Spleen (tissue), 11 donors: Measurements from ENCODE around the gene ALS2. TPM values are rescaled to one million over a fixed set of nuclear protein-coding genes. Genes with fewer than 3 reads are reported as not detected.
"Not testable (repeated sequence)": the region's sequence is repeated elsewhere in the genome, so short reads cannot be mapped to it uniquely, and the experiment has no call there.

Experiments used
- DNase-seq: peaks from one replicate; pipeline ENCODE4 v3.0.0-alpha.2; 2020
- H3K27ac ChIP-seq, 8 donors: fragments of 200-600 bp; sonication (generic) in 7 of 8; 1 replicate in 4 of 8; 2 replicates in 4 of 8; pipeline versions ENCODE4 v1.5.0 to v1.8.0; 2016 to 2021; ENCODE audit warnings: inconsistent platforms in 4 of 8, mild to moderate bottlenecking in 4 of 8, moderate library complexity in 1 of 8
- H3K27me3 ChIP-seq, 7 donors: fragments of 200-600 bp; sonication (generic) in 6 of 7; replicated peaks in 1 of 7; 1 replicate in 4 of 7; 2 replicates in 3 of 7; pipeline versions ENCODE4 v1.5.0 to v1.8.0; 2016 to 2021; ENCODE audit warnings: inconsistent platforms in 3 of 7, mild to moderate bottlenecking in 1 of 7
- H3K36me3 ChIP-seq, 6 donors: fragments of 200-600 bp; sonication (generic) in 5 of 6; 1 replicate in 4 of 6; 2 replicates in 2 of 6; pipeline versions ENCODE4 v1.5.0 to v1.8.0; 2016 to 2021; ENCODE audit warnings: inconsistent platforms in 2 of 6
- H3K4me1 ChIP-seq, 6 donors: fragments of 200-600 bp; sonication (generic) in 5 of 6; 1 replicate in 3 of 6; 2 replicates in 3 of 6; pipeline versions ENCODE4 v1.5.0 to v1.8.0; 2016 to 2021; ENCODE audit warnings: inconsistent platforms in 3 of 6
- H3K4me3 ChIP-seq, 8 donors: fragments of 200-600 bp; sonication (generic) in 7 of 8; 1 replicate in 4 of 8; 2 replicates in 4 of 8; pipeline versions ENCODE4 v1.5.0 to v1.8.0; 2016 to 2021; ENCODE audit warnings: inconsistent platforms in 4 of 8, mild to moderate bottlenecking in 4 of 8, moderate library complexity in 2 of 8
- H3K9me3 ChIP-seq, 8 donors: fragments of 200-600 bp; sonication (generic) in 7 of 8; 1 replicate in 4 of 8; 2 replicates in 4 of 8; pipeline versions ENCODE4 v1.5.0 to v1.8.0; 2016 to 2021; ENCODE audit warnings: inconsistent platforms in 4 of 8
- CTCF ChIP-seq, 11 experiments: fragments of 200-600 bp in 7 of 11; fragments of 450-650 bp in 4 of 11; sonication (generic) in 4 of 11; IDR thresholded peaks in 8 of 11; conservative IDR thresholded peaks in 3 of 11; 1 replicate in 7 of 11; 2 replicates in 4 of 11; pipeline versions ENCODE4 v1.4.0 to v1.8.0; 2016 to 2021; ENCODE audit warnings: antibody characterized with exemption in 11 of 11, inconsistent platforms in 4 of 11, mild to moderate bottlenecking in 1 of 11
- POLR2A ChIP-seq, 3 donors: fragments of 450-650 bp; IDR thresholded peaks; one replicate each; pipeline ENCODE4 v1.5.1; 2017; ENCODE audit warnings: antibody characterized with exemption in 3 of 3, mild to moderate bottlenecking in 1 of 3
- POLR2AphosphoS5 ChIP-seq, 3 donors: sonication (generic); formaldehyde crosslinking; IDR thresholded peaks; one replicate each; pipeline ENCODE4 v1.5.1; 2017; ENCODE audit warnings: antibody characterized with exemption in 3 of 3
- WGBS, 5 donors: extraction: QIAGEN DNeasy Blood & Tissue Kit in 3 of 5; methylation state at CpG; one replicate each; pipeline versions ENCODE4 v1.1.5 to v1.1.7; 2013 to 2018; 5-methylcytosine and 5-hydroxymethylcytosine counted together
- intact Hi-C: fragments of 100-400 bp; cut with DNase I; formaldehyde crosslinking; loops from one replicate; pipeline ENCODE4 v1.15.0; 2023; ENCODE audit warnings: low total_unique reads
- polyA plus RNA-seq, 3 donors: library from polyadenylated mRNA; stranded (reverse); fragments of 200-250 nt; gene quantifications; one replicate each; pipeline ENCODE4 v1.2.1, GENCODE V29; 2013
- total RNA-seq, 7 donors: library from RNA; depleted of rRNA in 3 of 7; stranded (reverse); fragments of >200 nt in 3 of 7; fragmentation: NEBNext Ultra II Directional in 4 of 7; extraction: Animal tissue kit (Norgen Biotek cat#: 25700) in 4 of 7; gene quantifications; one replicate each; pipeline versions ENCODE4 v1.1.0 to v1.2.1, GENCODE V29; 2016 to 2021
- donor health status: healthy with polysubstance abuse.
- donor health status: DM: no; HTN: no; CAD: no; lungs with moderate emphysema.
- donor health status: DM: no; HTN: no; CAD: no.
- donor health status: Bipolar disorder and iron deficiency.
- donor health status: healthy.
- donor health status: DM: no; HTN: no; CAD: no.
- donor health status: DM: yes; HTN: yes; CAD: no.

The ALS2 gene
- total and polyA plus RNA-seq, 10 donors: 2.7 to 32.7 (median 16.0) TPM

- 81 to 87% (median 85%) methylated on average over 3 of the region's 3 CpGs for WGBS, 5 donors
- intact Hi-C loops: no loop called here
- H3K4me3 ChIP-seq: no peak overlapping the region
- peaks cover 0 to 4% (median 0%) of the 10 kb centered on the region in 8 donors for H3K9me3 ChIP-seq
- H3K36me3 ChIP-seq: no peaks in the 10 kb centered on the region
- no peak for DNase-seq
- H3K27ac ChIP-seq: no peak overlapping the region
- H3K27me3 ChIP-seq: no peaks in the 10 kb centered on the region
- TF ChIP-seq POLR2AphosphoS5 (IDR thresholded peaks at IDR 0.05) (no peak), CTCF (IDR thresholded peaks at IDR 0.05 in 8 of 11, conservative IDR thresholded peaks at IDR 0.05 in 3 of 11) (no peak), POLR2A (IDR thresholded peaks at IDR 0.05) (no peak)
- H3K4me1 ChIP-seq: no peaks in the 10 kb centered on the region
Measured at GRCh38 chr2:201674794-201675193, 105.9 kb downstream of the ALS2 start.

GRCh38 chr2:201674298-201674697 is 106.4 kb downstream of the ALS2 start:
- Histone ChIP-seq H3K4me1 (no peaks in the 10 kb centered on the region), H3K4me3 (no peak overlapping the region), H3K36me3 (no peaks in the 10 kb centered on the region), H3K27me3 (no peaks in the 10 kb centered on the region), H3K9me3 (peaks cover 0 to 4% (median 0%) of the 10 kb centered on the region in 8 donors), H3K27ac (no peak overlapping the region)
- DNase-seq: no peak
- 59 to 74% (median 69%) methylated on average over 3 of the region's 3 CpGs for WGBS, 5 donors
- intact Hi-C loops: no loop called here
- no peak for TF ChIP-seq POLR2A (IDR thresholded peaks at IDR 0.05)
- no peak for TF ChIP-seq CTCF (IDR thresholded peaks at IDR 0.05 in 8 of 11, conservative IDR thresholded peaks at IDR 0.05 in 3 of 11)
- no peak for TF ChIP-seq POLR2AphosphoS5 (IDR thresholded peaks at IDR 0.05)

GRCh38 chr2:201673546-201673945 is 107.2 kb downstream of the ALS2 start:
- TF ChIP-seq CTCF (IDR thresholded peaks at IDR 0.05 in 8 of 11, conservative IDR thresholded peaks at IDR 0.05 in 3 of 11) (no peak), POLR2A (IDR thresholded peaks at IDR 0.05) (no peak)
- intact Hi-C loops: no loop called here
- no peak overlapping the region for H3K4me3 ChIP-seq
- H3K4me1 ChIP-seq: no peaks in the 10 kb centered on the region
- DNase-seq: no peak
- H3K27ac ChIP-seq: no peak overlapping the region
- 78 to 88% (median 82%) methylated on average over 2 of the region's 2 CpGs for WGBS, 5 donors
- no peaks in the 10 kb centered on the region for H3K36me3 ChIP-seq
- peaks cover 0 to 4% (median 0%) of the 10 kb centered on the region in 8 donors for H3K9me3 ChIP-seq
- no peaks in the 10 kb centered on the region for H3K27me3 ChIP-seq

GRCh38 chr2:201671205-201671604 is 109.5 kb downstream of the ALS2 start:
- H3K27me3 ChIP-seq, intact Hi-C loops, H3K27ac ChIP-seq, H3K4me3 ChIP-seq, H3K9me3 ChIP-seq, H3K36me3 ChIP-seq, H3K4me1 ChIP-seq, DNase-seq: not testable (repeated sequence)
- WGBS, 5 donors: 55 to 63% (median 61%) methylated on average over 4 of the region's 4 CpGs

GRCh38 chr2:201669865-201670264 is 110.9 kb downstream of the ALS2 start:
- 88 to 97% (median 95%) methylated on average over 1 of the region's 1 CpG for WGBS, 5 donors
- Histone ChIP-seq H3K4me3 (no peak overlapping the region), H3K9me3 (peaks cover 0 to 4% (median 0%) of the 10 kb centered on the region in 8 donors), H3K27me3 (no peaks in the 10 kb centered on the region), H3K4me1 (no peaks in the 10 kb centered on the region), H3K36me3 (no peaks in the 10 kb centered on the region), H3K27ac (no peak overlapping the region)
- TF ChIP-seq CTCF (IDR thresholded peaks at IDR 0.05 in 8 of 11, conservative IDR thresholded peaks at IDR 0.05 in 3 of 11) (no peak), POLR2AphosphoS5 (IDR thresholded peaks at IDR 0.05) (no peak), POLR2A (IDR thresholded peaks at IDR 0.05) (no peak)
- intact Hi-C loops: no loop called here
- no peak for DNase-seq
